Lung (tissue), 12 donors: ENCODE results near the gene CHMP1A. TPM values are rescaled to one million over a fixed set of nuclear protein-coding genes. Genes with fewer than 3 reads are reported as not detected.

Experiments
- ATAC-seq: fragments of 200-7000 bp; cut with Tn5 transposase; one replicate; pipeline ENCODE4 v1.9.1; 2020; ENCODE audit warnings: moderate number of reproducible peaks; ENCODE audit not compliant: insufficient read depth, low FRiP score
- DNase-seq, 3 donors: peaks; one replicate each; pipeline ENCODE4 v3.0.0-alpha.2; 2013 to 2017
- H3K27ac ChIP-seq, 2 donors: one replicate each; pipeline ENCODE4 v1.5.1; 2013; ENCODE audit warnings: mild to moderate bottlenecking in 2 of 2, moderate library complexity in 2 of 2, control low read depth in 1 of 2, inconsistent platforms in 1 of 2, low read depth in 1 of 2, low read length in 1 of 2
- H3K27me3 ChIP-seq, 3 donors: one replicate each; pipeline ENCODE4 v1.5.1; 2013; ENCODE audit warnings: low read length in 2 of 3; ENCODE audit not compliant: control insufficient read depth in 3 of 3, insufficient read depth in 3 of 3
- H3K36me3 ChIP-seq, 4 donors: one replicate each; pipeline ENCODE4 v1.5.1; 2013; ENCODE audit warnings: low read length in 4 of 4, mild to moderate bottlenecking in 1 of 4, moderate library complexity in 1 of 4; ENCODE audit not compliant: control insufficient read depth in 4 of 4, insufficient read depth in 4 of 4
- H3K4me1 ChIP-seq, 5 donors: one replicate each; pipeline ENCODE4 v1.5.1; 2013; ENCODE audit warnings: low read length in 5 of 5, mild to moderate bottlenecking in 2 of 5, moderate library complexity in 1 of 5; ENCODE audit not compliant: control insufficient read depth in 5 of 5, insufficient read depth in 5 of 5
- H3K4me3 ChIP-seq: one replicate; pipeline ENCODE4 v1.5.1; 2013; ENCODE audit warnings: mild to moderate bottlenecking, control low read depth, moderate library complexity
- H3K9ac ChIP-seq, 2 donors: one replicate each; pipeline ENCODE4 v1.5.1; 2013; ENCODE audit warnings: low read length in 2 of 2, control low read depth in 1 of 2; ENCODE audit not compliant: insufficient read depth in 1 of 2
- H3K9me3 ChIP-seq, 4 donors: one replicate each; pipeline ENCODE4 v1.5.1; 2013; ENCODE audit warnings: low read length in 3 of 4, mild to moderate bottlenecking in 1 of 4, moderate library complexity in 1 of 4; ENCODE audit not compliant: control insufficient read depth in 4 of 4, insufficient read depth in 3 of 4
- CTCF ChIP-seq: IDR thresholded peaks from 2 replicates; pipeline ENCODE4 v1.5.1; 2012; ENCODE audit warnings: mild to moderate bottlenecking; ENCODE audit errors: control extremely low read depth, extremely low read depth
- WGBS, 2 donors: extraction: QIAGEN DNeasy Blood & Tissue Kit; methylation state at CpG; one replicate each; pipeline ENCODE4 v1.1.7; 2013; 5-methylcytosine and 5-hydroxymethylcytosine counted together
- polyA plus RNA-seq, 2 donors: library from polyadenylated mRNA; stranded (reverse); fragments of 200-250 nt; gene quantifications; one replicate each; pipeline ENCODE4 v1.2.1, GENCODE V29; 2013
- total RNA-seq, 2 donors: library from RNA; depleted of rRNA in 1 of 2; stranded (reverse); fragments of >200 nt in 1 of 2; gene quantifications; one replicate each; pipeline ENCODE4 v1.2.1, GENCODE V29; 2014 to 2021
- donor health status: control.
- donor health status: control.
- donor health status: Bipolar disorder and iron deficiency.
- donor health status: healthy.
- donor health status: DM: yes; HTN: yes; CAD: no.

Gene CHMP1A
- total and polyA plus RNA-seq, 4 donors: 61.3 to 98.4 (median 85.5) TPM

- Histone ChIP-seq H3K9ac (no peak overlapping the region), H3K9me3 (no peaks in the 10 kb centered on the region), H3K27ac (no peak overlapping the region), H3K36me3 (no peaks in the 10 kb centered on the region), H3K4me1 (peaks cover 0 to 13% (median 3%) of the 10 kb centered on the region in 5 donors), H3K27me3 (peaks cover 0 to 5% (median 0%) of the 10 kb centered on the region in 3 donors), H3K4me3 (no peak overlapping the region)
- no peak for ATAC-seq
- WGBS, 2 donors: 78 to 83% methylated on average over 13 of the region's 13 CpGs
- no peak for DNase-seq
- no peak for TF ChIP-seq CTCF
Observed at GRCh38 chr16:89704281-89704680, 46.8 kb upstream of the CHMP1A start.

- H3K9me3 ChIP-seq: no peaks in the 10 kb centered on the region
- ATAC-seq: peak; percentile 84
- no peak for TF ChIP-seq CTCF
- H3K9ac ChIP-seq: peak within 1 kb of the TSS; percentile 60 to 71
- H3K27me3 ChIP-seq: peaks cover 0 to 5% (median 0%) of the 10 kb centered on the region in 3 donors
- peak within 1 kb of the TSS; percentile 57 for H3K4me3 ChIP-seq
- WGBS, 2 donors: 1 to 2% methylated on average over 81 to 97 of the region's 97 CpGs
- H3K36me3 ChIP-seq: peaks cover 0 to 14% (median 0%) of the 10 kb centered on the region in 4 donors
- peak within 1 kb of the TSS; percentile 68 to 92 for H3K27ac ChIP-seq
- peaks cover 0 to 13% (median 3%) of the 10 kb centered on the region in 5 donors for H3K4me1 ChIP-seq
- DNase-seq: peak; percentile 81 to 90 (median 84)
Observed at GRCh38 chr16:89701425-89702406, 44.2 kb upstream of the CHMP1A start, which contains the start of gene SPATA2L. TSS of gene SPATA2L (minus strand) at chr16:89701705. CDS start at chr16:89701232, 473 bp downstream.

GRCh38 chr16:89700649-89701424 lies 43.3 kb upstream of the CHMP1A start:
- 2% methylated on average over 60 to 78 of the region's 78 CpGs for WGBS, 2 donors
- peaks cover 0 to 21% (median 0%) of the 10 kb centered on the region in 4 donors for H3K36me3 ChIP-seq
- peaks cover 0 to 13% (median 3%) of the 10 kb centered on the region in 5 donors for H3K4me1 ChIP-seq
- no peaks in the 10 kb centered on the region for H3K9me3 ChIP-seq
- ATAC-seq: peak; percentile 8
- peak overlapping the region; percentile 57 for H3K4me3 ChIP-seq
- TF ChIP-seq CTCF: no peak
- H3K27me3 ChIP-seq: peaks cover 0 to 5% (median 0%) of the 10 kb centered on the region in 3 donors
- H3K27ac ChIP-seq: peak overlapping the region; percentile 68 to 92
- H3K9ac ChIP-seq: peak overlapping the region; percentile 60 to 71
- peak; percentile 52 to 65 (median 63) for DNase-seq
